Measurements from ENCODE around the gene SERPIND1.
A peak's percentile ranks its signal among the peaks of the same experiment; 100 is the strongest.
"Not testable (repeated sequence)": the region's sequence is repeated elsewhere in the genome, so short reads cannot be mapped to it uniquely, and the experiment has no call there.

The SERPIND1 gene

GRCh38 chr22:20773793-20774212 lies at the start of gene SERPIND1:
Gene SERPIND1, plus strand, starts transcription at chr22:20774113. Its CDS starts 5,200 bp downstream, at chr22:20779313.
- in situ Hi-C loops (cut with MboI; ENCODE audit: low pct_unique_long_range_greater_than_20kb, low sequenced_read_pairs), result loop anchor here (25.0 kb wide), 1 partner anchor 362 kb away; no protein-coding TSS in a partner anchor
- no peak for DNase-seq

- in situ Hi-C loops (cut with MboI; ENCODE audit: low pct_unique_long_range_greater_than_20kb, low sequenced_read_pairs), result no loop called here
- DNase-seq, result no peak
These were observed 49.0 kb upstream of the SERPIND1 start for GRCh38 chr22:20724676-20725454.

GRCh38 chr22:20725987-20726558 lies 47.8 kb upstream of the SERPIND1 start:
- DNase-seq, result no peak
- in situ Hi-C loops (cut with MboI; ENCODE audit: low pct_unique_long_range_greater_than_20kb, low sequenced_read_pairs), result no loop called here

DNA sequence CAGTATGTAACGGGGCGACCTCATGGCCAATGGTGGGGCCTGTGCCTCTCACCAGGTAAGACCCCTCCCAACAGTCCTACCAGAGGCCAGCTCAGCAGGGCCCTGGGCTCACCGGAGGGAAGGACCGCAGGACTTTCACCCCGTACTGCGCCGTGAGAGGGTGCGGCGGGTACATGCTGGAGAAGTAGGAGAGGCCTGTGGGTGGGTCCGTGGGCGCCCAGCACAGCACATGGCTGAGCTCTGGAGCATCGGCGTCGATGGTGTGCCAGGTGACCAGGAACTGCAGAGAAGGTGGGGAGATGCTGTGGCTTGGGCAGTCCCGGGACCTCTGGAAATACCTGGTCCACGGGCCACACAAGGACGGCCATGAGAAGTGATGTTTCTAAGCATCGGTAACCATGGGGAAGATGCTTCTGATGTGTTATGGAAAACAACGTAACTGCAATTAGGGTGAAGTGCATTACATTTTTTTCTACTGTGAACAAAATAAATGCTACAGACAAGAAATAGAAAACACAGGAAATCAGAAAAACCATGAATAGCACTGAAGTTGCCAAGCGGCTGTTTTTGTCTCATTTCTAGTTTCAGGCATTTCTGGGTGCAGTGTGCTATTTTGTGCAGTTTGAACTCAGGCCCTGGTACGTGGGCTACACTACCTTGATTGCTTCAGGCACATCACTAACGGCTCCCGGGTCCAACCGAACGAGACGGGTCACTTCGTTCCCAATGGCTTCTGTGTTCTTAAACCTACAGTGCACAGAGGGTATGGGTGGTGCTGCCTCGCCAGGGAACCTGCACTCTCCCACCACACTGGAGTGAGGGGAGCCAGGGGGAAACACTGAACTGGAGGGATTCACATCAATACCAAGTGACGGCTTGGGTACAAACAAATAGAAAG lies 46.5 kb upstream of the SERPIND1 start:
- in situ Hi-C loops (cut with MboI; ENCODE audit: low pct_unique_long_range_greater_than_20kb, low sequenced_read_pairs), result no loop called here
- no peak for DNase-seq

GRCh38 chr22:20728523-20729190 lies 45.3 kb upstream of the SERPIND1 start:
- in situ Hi-C loops (cut with MboI; ENCODE audit: low pct_unique_long_range_greater_than_20kb, low sequenced_read_pairs), result no loop called here
- no peak for DNase-seq

GRCh38 chr22:20729194-20729593 lies 44.7 kb upstream of the SERPIND1 start:
- in situ Hi-C loops (cut with MboI; ENCODE audit: low pct_unique_long_range_greater_than_20kb, low sequenced_read_pairs), result no loop called here
- DNase-seq, result no peak

GRCh38 chr22:20732431-20732830 lies 41.5 kb upstream of the SERPIND1 start:
- DNase-seq; in situ Hi-C loops (cut with MboI; ENCODE audit: low pct_unique_long_range_greater_than_20kb, low sequenced_read_pairs): not testable (repeated sequence)

DNA sequence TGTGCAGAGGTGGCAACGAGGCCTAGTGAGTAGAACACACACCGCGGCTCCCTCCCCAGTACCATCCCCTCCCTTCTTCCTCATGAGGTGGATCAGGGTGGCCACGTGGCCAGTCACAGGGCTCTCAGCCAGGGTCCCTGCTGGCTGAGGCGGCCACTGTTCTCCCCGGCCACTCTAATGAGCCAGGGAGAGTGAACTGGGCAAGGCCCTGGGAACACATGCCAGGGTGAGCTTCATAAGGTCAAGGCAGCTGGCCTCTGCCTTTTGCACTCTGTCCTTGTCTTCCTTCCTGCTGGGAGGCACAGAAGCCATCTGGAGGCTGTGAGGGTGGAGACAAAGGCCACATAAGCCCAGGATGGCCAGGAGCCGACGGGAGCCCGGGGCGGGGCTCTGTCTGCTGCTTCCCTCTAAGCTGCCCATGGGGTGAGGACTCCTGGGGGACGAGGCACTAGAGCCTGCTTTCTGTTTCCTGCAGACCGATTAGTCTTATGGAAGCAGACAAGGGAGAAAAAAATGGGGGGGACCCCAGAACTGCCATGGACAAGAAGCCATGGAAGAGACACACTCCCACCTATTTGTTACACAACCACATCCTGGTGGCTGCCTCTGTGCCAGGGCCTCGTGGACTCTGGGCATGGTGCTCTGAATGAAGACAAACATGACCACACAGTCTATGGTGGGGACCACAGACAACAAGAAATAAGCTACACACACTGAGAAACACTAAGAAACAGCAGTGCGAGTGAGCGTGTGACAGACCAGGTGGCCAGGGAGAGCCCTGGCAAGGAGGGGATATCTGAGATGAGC lies 38.4 kb upstream of the SERPIND1 start:
- DNase-seq; in situ Hi-C loops (cut with MboI; ENCODE audit: low pct_unique_long_range_greater_than_20kb, low sequenced_read_pairs): not testable (repeated sequence)

GRCh38 chr22:20736891-20737290 lies 37.0 kb upstream of the SERPIND1 start:
- in situ Hi-C loops (cut with MboI; ENCODE audit: low pct_unique_long_range_greater_than_20kb, low sequenced_read_pairs); DNase-seq: not testable (repeated sequence)

DNA sequence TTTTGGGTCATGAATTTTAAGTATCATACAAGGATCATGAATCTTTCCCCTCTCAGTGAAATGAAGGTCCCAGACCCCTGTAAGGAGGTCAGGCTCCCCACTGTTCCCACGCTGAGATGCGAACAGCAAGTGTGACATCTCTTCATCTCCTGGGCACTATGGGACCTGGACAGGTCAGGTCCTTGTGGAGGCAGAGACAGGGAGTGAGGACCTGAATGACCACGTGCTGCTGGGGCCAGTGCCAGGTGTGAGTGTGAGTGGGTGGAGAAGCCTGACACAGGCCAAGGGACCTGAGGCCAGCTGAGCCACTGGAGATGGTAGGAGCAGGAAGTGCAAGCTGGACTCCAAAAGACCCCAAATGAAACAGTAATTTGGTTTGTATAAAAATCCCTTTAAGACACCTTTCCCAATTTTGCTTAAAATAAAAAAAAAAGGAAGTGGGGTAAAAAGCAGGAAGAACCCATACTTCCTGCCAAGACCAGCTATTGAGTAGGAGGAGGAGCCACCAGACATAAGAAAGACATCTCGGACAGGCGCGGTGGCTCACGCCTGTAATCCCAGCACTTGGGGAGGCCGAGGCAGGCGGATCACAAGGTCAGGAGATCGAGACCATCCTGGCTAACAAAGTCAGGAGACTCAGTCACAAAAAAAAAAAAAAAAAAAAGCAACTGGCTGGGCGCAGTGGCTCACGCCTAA lies 35.4 kb upstream of the SERPIND1 start:
- in situ Hi-C loops (cut with MboI; ENCODE audit: low pct_unique_long_range_greater_than_20kb, low sequenced_read_pairs), result no loop called here
- DNase-seq, result peak; percentile 71

- in situ Hi-C loops (cut with MboI; ENCODE audit: low pct_unique_long_range_greater_than_20kb, low sequenced_read_pairs), result no loop called here
- no peak for DNase-seq
These were observed 33.5 kb upstream of the SERPIND1 start for GRCh38 chr22:20740222-20740951.

- DNase-seq, result no peak
- in situ Hi-C loops (cut with MboI; ENCODE audit: low pct_unique_long_range_greater_than_20kb, low sequenced_read_pairs), result no loop called here
These were observed 32.8 kb upstream of the SERPIND1 start for GRCh38 chr22:20741008-20741633.

DNA sequence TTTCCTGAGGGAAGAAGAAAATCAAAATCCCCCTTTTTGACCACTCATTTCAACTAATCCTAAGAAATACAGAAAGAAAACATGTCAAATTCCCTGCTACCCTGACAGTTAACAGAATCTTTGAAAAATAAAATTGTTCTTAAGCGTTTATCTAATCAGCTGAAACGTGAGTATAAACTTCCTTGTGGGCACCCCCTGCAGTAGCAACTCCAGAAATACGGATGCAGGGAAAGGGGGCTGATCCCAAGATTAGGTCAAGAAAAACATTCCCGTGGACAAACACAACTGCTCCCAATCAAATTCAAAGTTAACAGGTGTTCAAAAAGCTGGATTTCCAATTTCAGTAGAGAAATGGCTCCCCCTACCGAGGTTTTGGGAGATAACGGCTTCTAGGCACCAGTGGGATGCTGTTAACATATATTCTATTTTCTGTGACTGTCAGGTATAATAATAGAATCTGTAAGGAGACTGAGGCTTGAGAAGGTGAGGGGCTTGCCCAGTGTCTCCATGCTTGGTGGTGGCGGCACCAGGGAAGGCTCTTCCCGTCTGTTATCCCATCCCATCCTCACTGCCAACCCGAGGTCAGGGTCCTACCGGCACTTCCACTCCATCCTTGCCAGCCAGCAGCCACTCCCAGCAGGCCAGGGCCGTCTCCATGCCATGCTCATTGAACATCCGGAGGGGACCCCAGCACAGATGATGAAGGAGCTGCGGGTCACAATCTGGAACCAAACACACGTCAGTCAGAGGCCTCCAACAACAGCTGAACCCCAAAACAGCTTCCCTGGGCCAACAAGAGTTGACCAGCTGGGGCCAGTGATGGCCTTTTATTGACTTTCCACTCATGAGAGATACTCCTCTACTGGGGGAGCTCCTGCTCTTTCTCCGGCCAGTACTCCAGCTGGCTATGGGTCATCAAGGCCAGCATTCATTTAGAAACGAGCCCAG lies 32.0 kb upstream of the SERPIND1 start:
- DNase-seq, result peak; percentile 54

GRCh38 chr22:20742764-20743163 lies 31.1 kb upstream of the SERPIND1 start:
- no peak for DNase-seq
- in situ Hi-C loops (cut with MboI; ENCODE audit: low pct_unique_long_range_greater_than_20kb, low sequenced_read_pairs), result no loop called here

More for the DNA sequence above, 32.0 kb upstream of the SERPIND1 start:
- in situ Hi-C loops (cut with MboI; ENCODE audit: low pct_unique_long_range_greater_than_20kb, low sequenced_read_pairs), result no loop called here

GRCh38 chr22:20744456-20744855 lies 29.5 kb upstream of the SERPIND1 start:
- in situ Hi-C loops (cut with MboI; ENCODE audit: low pct_unique_long_range_greater_than_20kb, low sequenced_read_pairs), result no loop called here
- no peak for DNase-seq

DNA sequence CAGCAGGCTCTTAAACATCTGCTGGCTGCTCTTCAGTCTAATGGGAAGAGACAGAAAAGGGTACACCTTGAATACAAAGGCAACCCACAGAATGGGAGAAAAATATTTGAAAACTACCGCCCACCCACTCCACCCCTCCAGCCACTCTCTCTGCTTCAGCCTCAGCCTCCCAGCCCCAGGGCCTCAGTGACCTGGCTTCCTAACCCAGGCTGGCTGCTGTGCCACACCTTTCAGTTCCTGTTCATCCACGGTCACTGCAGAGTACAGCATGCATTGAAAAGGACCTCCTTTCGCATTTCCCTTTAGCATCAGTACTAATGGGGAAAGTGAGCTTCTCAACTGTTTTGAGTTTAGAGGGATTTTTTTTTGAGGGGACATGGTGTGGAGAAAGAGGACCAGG lies 28.8 kb upstream of the SERPIND1 start:
- in situ Hi-C loops (cut with MboI; ENCODE audit: low pct_unique_long_range_greater_than_20kb, low sequenced_read_pairs), result no loop called here
- DNase-seq, result no peak
